Activated CD8-positive, alpha-beta T cell treated with anti-CD3 and anti-CD28 coated beads for 36 hours (primary cell): ENCODE data around the gene MISP3. TPM values are rescaled to one million over a fixed set of nuclear protein-coding genes. Genes with fewer than 3 reads are reported as not detected.

Source experiments
- ATAC-seq: fragments of 200-7000 bp; cut with Tn5 transposase; one replicate; pipeline ENCODE4 v1.10.0; 2021; ENCODE audit warnings: mild to moderate bottlenecking, moderate library complexity
- CTCF ChIA-PET: fragments of 350-600 bp; sonication (Branson Sonifier 250); formaldehyde crosslinking; loops from one replicate; lab custom pipeline; 2021; ENCODE audit warnings: antibody characterized with exemption; lab: Charles Lee
- POLR2A ChIA-PET: fragments of 350-600 bp; sonication (Branson Sonifier 250); formaldehyde crosslinking; loops from one replicate; lab custom pipeline; 2021; ENCODE audit warnings: antibody characterized with exemption; lab: Charles Lee
- DNase-seq: peaks from one replicate; pipeline ENCODE4 v3.0.0-alpha.2; 2020
- H3K27ac Mint-ChIP-seq: one replicate; pipeline ENCODE4 v1.8.0; 2021; ENCODE audit warnings: mild to moderate bottlenecking, mixed read lengths
- H3K27me3 Mint-ChIP-seq: one replicate; pipeline ENCODE4 v1.8.0; 2021; ENCODE audit warnings: mixed read lengths
- H3K36me3 Mint-ChIP-seq: one replicate; pipeline ENCODE4 v1.8.0; 2021; ENCODE audit warnings: low read depth, mixed read lengths
- H3K4me1 Mint-ChIP-seq: one replicate; pipeline ENCODE4 v1.8.0; 2021; ENCODE audit warnings: low read depth, mixed read lengths
- H3K4me3 Mint-ChIP-seq: one replicate; pipeline ENCODE4 v1.8.0; 2021; ENCODE audit warnings: mild to moderate bottlenecking, moderate library complexity, mixed read lengths
- H3K9me3 Mint-ChIP-seq: one replicate; pipeline ENCODE4 v1.8.0; 2021; ENCODE audit warnings: mixed read lengths
- CTCF ChIP-seq: fragments of 200-600 bp; IDR thresholded peaks from one replicate; pipeline ENCODE4 v1.8.0; 2022; ENCODE audit warnings: antibody characterized with exemption, mild to moderate bottlenecking
- intact Hi-C: fragments of 100-400 bp; cut with micrococcal nuclease; formaldehyde crosslinking; loops from one replicate; pipeline ENCODE4 v1.10.0; 2022
- total RNA-seq, 2 experiments: library from RNA; stranded (reverse); gene quantifications; one replicate each; pipeline ENCODE4 v1.2.3, GENCODE V29; 2021

Gene MISP3
- total RNA-seq, 2 experiments from 2014 or later, result 1.4 to 1.5 TPM

GRCh38 chr19:14102756-14103155 is 30.2 kb downstream of the MISP3 start:
- Mint-ChIP-seq H3K9me3 (no peaks in the 10 kb centered on the region), H3K27me3 (no peaks in the 10 kb centered on the region), H3K27ac (no peak overlapping the region), H3K36me3 (no peaks in the 10 kb centered on the region), H3K4me3 (no peak overlapping the region), H3K4me1 (no peaks in the 10 kb centered on the region)
- ChIA-PET CTCF (interaction anchor here (0.9 to 2.2 kb wide), 5 partner anchors 11 to 149 kb away, joined by 3 to 14 read pairs (median 4); partner anchors contain the start of gene ASF1B), POLR2A (interaction anchor here (0.5 to 1.2 kb wide), 2 partner anchors 21 to 34 kb away, joined by 3 read pairs; partner anchors contain the start of gene ASF1B)
- intact Hi-C loops, result no loop called here
- TF ChIP-seq CTCF, result no peak
- no peak for ATAC-seq
- DNase-seq, result no peak

- Mint-ChIP-seq H3K9me3 (no peaks in the 10 kb centered on the region), H3K27ac (no peak overlapping the region), H3K27me3 (no peaks in the 10 kb centered on the region), H3K4me3 (no peak overlapping the region), H3K36me3 (no peaks in the 10 kb centered on the region), H3K4me1 (no peaks in the 10 kb centered on the region)
- POLR2A ChIA-PET, result interaction anchor here (0.5 to 1.2 kb wide), 2 partner anchors 21 to 33 kb away, joined by 3 read pairs; partner anchors contain the start of gene ASF1B
- ATAC-seq, result peak; percentile 60
- DNase-seq, result no peak
- intact Hi-C loops, result no loop called here
- no peak for TF ChIP-seq CTCF
- CTCF ChIA-PET, result interaction anchor here (0.9 to 2.2 kb wide), 4 partner anchors 12 to 150 kb away, joined by 3 to 14 read pairs (median 4); no protein-coding TSS in a partner anchor
These were observed 30.7 kb downstream of the MISP3 start for GRCh38 chr19:14103310-14103709.

GRCh38 chr19:14105680-14106079 is 33.1 kb downstream of the MISP3 start:
- Mint-ChIP-seq H3K27me3 (no peaks in the 10 kb centered on the region), H3K36me3 (no peaks in the 10 kb centered on the region), H3K27ac (no peak overlapping the region), H3K9me3 (no peaks in the 10 kb centered on the region), H3K4me1 (peaks cover 2% of the 10 kb centered on the region), H3K4me3 (no peak overlapping the region)
- ChIA-PET POLR2A (interaction anchor here (0.7 kb wide), 1 partner anchor 12 kb away, joined by 3 read pairs; no protein-coding TSS in a partner anchor), CTCF (interaction anchor here (1.0 to 1.1 kb wide), 2 partner anchors 9 to 243 kb away, joined by 3 read pairs; no protein-coding TSS in a partner anchor)
- ATAC-seq (no peak), DNase-seq (no peak)
- TF ChIP-seq CTCF, result no peak
- intact Hi-C loops, result no loop called here

GRCh38 chr19:14106840-14107239 is 34.3 kb downstream of the MISP3 start:
- POLR2A ChIA-PET, result no interaction called here
- no peak overlapping the region for H3K27ac Mint-ChIP-seq

More at GRCh38 chr19:14106840-14107239, 34.3 kb downstream of the MISP3 start:
- Mint-ChIP-seq H3K4me3 (no peak overlapping the region), H3K9me3 (no peaks in the 10 kb centered on the region), H3K4me1 (peaks cover 5% of the 10 kb centered on the region), H3K36me3 (no peaks in the 10 kb centered on the region), H3K27me3 (no peaks in the 10 kb centered on the region)
- intact Hi-C loops, result no loop called here
- TF ChIP-seq CTCF, result no peak
- ATAC-seq (no peak), DNase-seq (no peak)
- CTCF ChIA-PET, result no interaction called here
